CD4-positive, alpha-beta T cell (primary cell): ENCODE results near the gene CLDN6. TPM values are rescaled to one million over a fixed set of nuclear protein-coding genes. Genes with fewer than 3 reads are reported as not detected.

ENCODE experiments used
- ATAC-seq: fragments of 200-7000 bp; cut with Tn5 transposase; one replicate; pipeline ENCODE4 v1.10.0; 2022; ENCODE audit warnings: mild to moderate bottlenecking; ENCODE audit not compliant: poor library complexity
- CTCF ChIA-PET: fragments of 350-600 bp; sonication (Branson Sonifier 250); formaldehyde crosslinking; loops from one replicate; lab custom pipeline; 2021; ENCODE audit warnings: antibody characterized with exemption, inconsistent platforms; lab: Charles Lee
- POLR2A ChIA-PET: fragments of 350-600 bp; sonication (Branson Sonifier 250); formaldehyde crosslinking; loops from one replicate; lab custom pipeline; 2021; ENCODE audit warnings: antibody characterized with exemption, inconsistent platforms; lab: Charles Lee
- DNase-seq, 14 experiments: peaks; one replicate each; pipeline ENCODE4 v3.0.0-alpha.2; 2013 to 2020; ENCODE audit warnings: mixed read lengths in 2 of 14
- H3K27ac ChIP-seq, 2 donors: one replicate each; pipeline versions ENCODE4 v1.5.1 to v1.7.0; 2013; ENCODE audit warnings: low read length in 2 of 2, low read depth in 1 of 2, mild to moderate bottlenecking in 1 of 2
- H3K27me3 ChIP-seq, 2 experiments: 1 replicate in 1 of 2; 2 replicates in 1 of 2; pipeline versions ENCODE4 v1.6.1 to v1.7.0; 2013; ENCODE audit warnings: low read length in 2 of 2, control low read depth in 1 of 2, mild to moderate bottlenecking in 1 of 2, moderate library complexity in 1 of 2; ENCODE audit not compliant: insufficient read depth in 2 of 2, control insufficient read depth in 1 of 2
- H3K36me3 ChIP-seq: one replicate; pipeline ENCODE4 v1.6.1; 2013; ENCODE audit warnings: low read length, control low read depth; ENCODE audit not compliant: insufficient read depth
- H3K4me1 ChIP-seq: one replicate; pipeline ENCODE4 v1.6.1; 2013; ENCODE audit warnings: low read length, control low read depth; ENCODE audit not compliant: insufficient read depth
- H3K4me3 ChIP-seq: one replicate; pipeline ENCODE4 v1.5.1; 2013; ENCODE audit warnings: mild to moderate bottlenecking, low read length, moderate library complexity
- H3K9me3 ChIP-seq, 2 experiments: 1 replicate in 1 of 2; 2 replicates in 1 of 2; pipeline versions ENCODE4 v1.6.1 to v1.7.0; 2013; ENCODE audit warnings: low read length in 2 of 2, mild to moderate bottlenecking in 2 of 2, control low read depth in 1 of 2, moderate library complexity in 1 of 2; ENCODE audit not compliant: control insufficient read depth in 1 of 2, insufficient read depth in 1 of 2
- H3K27ac Mint-ChIP-seq: one replicate; pipeline ENCODE4 v1.8.0; 2020; ENCODE audit warnings: mixed read lengths
- H3K27me3 Mint-ChIP-seq: one replicate; pipeline ENCODE4 v1.8.0; 2021; ENCODE audit warnings: mixed read lengths
- H3K36me3 Mint-ChIP-seq: one replicate; pipeline ENCODE4 v1.8.0; 2021; ENCODE audit warnings: low read depth, mixed read lengths
- H3K4me1 Mint-ChIP-seq: one replicate; pipeline ENCODE4 v1.8.0; 2021; ENCODE audit warnings: low read depth, mixed read lengths
- H3K4me3 Mint-ChIP-seq: one replicate; pipeline ENCODE4 v1.8.0; 2020; ENCODE audit warnings: mild to moderate bottlenecking, mixed read lengths
- H3K9me3 Mint-ChIP-seq: one replicate; pipeline ENCODE4 v1.8.0; 2020; ENCODE audit warnings: mixed read lengths
- CTCF ChIP-seq: fragments of 200-600 bp; IDR thresholded peaks from one replicate; pipeline ENCODE4 v1.8.0; 2022; ENCODE audit warnings: antibody characterized with exemption, mild to moderate bottlenecking
- intact Hi-C, 2 experiments: fragments of 100-400 bp; cut with DNase I in 1 of 2; cut with micrococcal nuclease in 1 of 2; formaldehyde crosslinking; loops; one replicate each; pipeline versions ENCODE4 v1.15.1 to v1.9.0; 2023 to 2025; cut with DNase I, micrococcal nuclease
- total RNA-seq, 174 experiments: library from RNA in 2 of 174; stranded (reverse) in 2 of 174; gene quantifications; one replicate each; pipeline ENCODE4 v1.2.3 and lab custom pipeline; 2021 to 2026

The CLDN6 gene
- total RNA-seq, 2 experiments from 2014 or later: not detected

GRCh38 chr16:3047387-3047720 lies 29.4 kb upstream of the CLDN6 start:
- ATAC-seq (no peak), DNase-seq (no peak)
- H3K4me3 Mint-ChIP-seq: no peak overlapping the region
- H3K27ac Mint-ChIP-seq: no peak overlapping the region
- peaks cover 41% of the 10 kb centered on the region for H3K27me3 Mint-ChIP-seq
- CTCF ChIA-PET: no interaction called here
- peaks cover 0 to 6% of the 10 kb centered on the region in 2 experiments for H3K9me3 ChIP-seq
- POLR2A ChIA-PET: interaction anchor here (0.7 to 1.7 kb wide), 7 partner anchors 9 to 87 kb away, joined by 3 to 5 read pairs (median 3); partner anchors contain the start of gene ZNF213
- H3K4me1 ChIP-seq: peaks cover 34% of the 10 kb centered on the region
- peaks cover 40 to 42% of the 10 kb centered on the region in 2 experiments for H3K27me3 ChIP-seq
- H3K4me3 ChIP-seq: no peak overlapping the region
- no peaks in the 10 kb centered on the region for H3K9me3 Mint-ChIP-seq
- intact Hi-C loops: no loop called here
- H3K36me3 Mint-ChIP-seq: peaks cover 4% of the 10 kb centered on the region
- H3K27ac ChIP-seq: no peak overlapping the region
- TF ChIP-seq CTCF: no peak
- peaks cover 28% of the 10 kb centered on the region for H3K4me1 Mint-ChIP-seq
- no peaks in the 10 kb centered on the region for H3K36me3 ChIP-seq

- H3K4me3 ChIP-seq: no peak overlapping the region
- CTCF ChIA-PET: no interaction called here
- no peak overlapping the region for H3K27ac ChIP-seq
- no peaks in the 10 kb centered on the region for H3K36me3 ChIP-seq
- peak; percentile 50 for ATAC-seq
- peak overlapping the region; percentile 15 for H3K4me3 Mint-ChIP-seq
- H3K27ac Mint-ChIP-seq: no peak overlapping the region
- POLR2A ChIA-PET: interaction anchor here (0.7 to 1.7 kb wide), 6 partner anchors 12 to 88 kb away, joined by 3 to 5 read pairs (median 4); partner anchors contain the start of gene ZNF213
- no peaks in the 10 kb centered on the region for H3K36me3 Mint-ChIP-seq
- peaks cover 34% of the 10 kb centered on the region for H3K4me1 ChIP-seq
- intact Hi-C loops: no loop called here
- H3K9me3 ChIP-seq: peaks cover 0 to 6% of the 10 kb centered on the region in 2 experiments
- peaks cover 23% of the 10 kb centered on the region for H3K4me1 Mint-ChIP-seq
- TF ChIP-seq CTCF: no peak
- peak in 1 of 14 experiments; percentile 37 for DNase-seq
- peaks cover 46% of the 10 kb centered on the region for H3K27me3 Mint-ChIP-seq
- no peaks in the 10 kb centered on the region for H3K9me3 Mint-ChIP-seq
- H3K27me3 ChIP-seq: peaks cover 43 to 45% of the 10 kb centered on the region in 2 experiments
These were observed 28.8 kb upstream of the CLDN6 start for GRCh38 chr16:3046641-3047386.

DNA sequence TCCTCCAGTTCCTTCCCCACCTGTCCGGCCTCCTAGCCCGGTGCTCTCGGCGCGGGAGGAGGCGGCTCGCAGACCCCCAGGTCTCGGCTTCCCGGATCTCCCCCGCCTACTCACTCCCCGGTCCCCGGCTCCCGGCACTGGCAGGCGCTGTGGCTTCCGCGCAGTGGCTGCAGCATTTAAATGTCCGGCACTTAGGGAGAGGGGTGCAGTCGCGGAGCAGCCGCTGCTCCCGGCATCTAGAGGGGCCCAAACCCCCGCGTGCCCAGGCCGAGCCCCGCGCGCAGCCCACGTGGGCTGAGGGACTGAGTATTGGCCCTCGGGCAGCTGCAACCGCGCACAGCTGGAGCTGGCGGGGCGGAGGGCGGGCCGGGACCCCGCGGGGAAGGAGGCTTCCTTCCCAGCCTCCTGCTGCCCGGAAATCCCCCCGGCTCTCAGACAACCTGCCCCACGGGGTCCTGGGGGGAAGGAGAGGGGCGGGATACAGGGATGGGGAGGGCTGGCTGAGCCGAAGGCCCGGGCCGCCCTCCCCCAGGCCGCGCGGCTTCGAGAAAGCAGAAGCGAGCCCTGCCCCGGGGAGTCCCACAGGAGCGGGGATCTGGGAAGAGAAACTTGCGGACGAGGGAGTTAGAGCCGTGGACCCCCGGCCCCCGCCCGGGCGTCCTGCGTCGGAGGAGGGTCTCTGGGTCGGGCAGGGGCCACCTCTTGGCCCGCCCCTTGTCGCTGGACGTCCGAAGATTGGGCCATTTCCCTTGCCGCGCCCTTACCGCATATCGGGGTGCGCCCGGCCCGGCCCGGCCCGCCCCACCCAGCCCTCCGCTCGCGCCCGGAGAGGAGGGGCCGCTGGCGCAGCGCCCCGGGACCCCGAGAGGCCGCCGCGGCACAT lies 28.0 kb upstream of the CLDN6 start, which contains the start of gene MMP25:
Gene MMP25, plus strand, starts transcription at position 804 of the 883 bp plus-strand sequence. CDS start 357 bp downstream, outside the sequence.
- H3K36me3 Mint-ChIP-seq: no peaks in the 10 kb centered on the region
- H3K27ac ChIP-seq: no peak within 1 kb of the TSS
- DNase-seq: peak in 2 of 14 experiments; percentile 52 to 57
- CTCF ChIA-PET: interaction anchor here (0.8 to 4.1 kb wide), 4 partner anchors 12 to 42 kb away, joined by 3 to 19 read pairs (median 6); no protein-coding TSS in a partner anchor
- ATAC-seq: peak; percentile 25
- H3K27me3 Mint-ChIP-seq: peaks cover 51% of the 10 kb centered on the region
- intact Hi-C loops: no loop called here
- H3K27me3 ChIP-seq: peaks cover 48 to 51% of the 10 kb centered on the region in 2 experiments
- H3K4me3 Mint-ChIP-seq: peak within 1 kb of the TSS; percentile 79
- H3K9me3 ChIP-seq: peaks cover 0 to 6% of the 10 kb centered on the region in 2 experiments
- no peaks in the 10 kb centered on the region for H3K9me3 Mint-ChIP-seq
- no peak within 1 kb of the TSS for H3K27ac Mint-ChIP-seq
- no peaks in the 10 kb centered on the region for H3K36me3 ChIP-seq
- POLR2A ChIA-PET: interaction anchor here (1.0 to 1.7 kb wide), 6 partner anchors 9 to 89 kb away, joined by 3 to 10 read pairs (median 4); partner anchors contain the start of genes IL32 and ZNF213
- peak within 1 kb of the TSS; percentile 44 for H3K4me3 ChIP-seq
- peaks cover 34% of the 10 kb centered on the region for H3K4me1 ChIP-seq
- peaks cover 23% of the 10 kb centered on the region for H3K4me1 Mint-ChIP-seq
- no peak for TF ChIP-seq CTCF
